Liver (tissue), 5 donors: ENCODE data around the gene FRS3. TPM values are rescaled to one million over a fixed set of nuclear protein-coding genes. Genes with fewer than 3 reads are reported as not detected.

ENCODE experiments used
- polyA plus RNA-seq, 2 donors: library from polyadenylated mRNA; stranded (reverse) in 1 of 2; unstranded in 1 of 2; fragments of 200-250 nt in 1 of 2; fragments of >200 nt in 1 of 2; fragmentation: Nextera tagmentation in 1 of 2; extraction: Ambion mirVana in 1 of 2; gene quantifications; one replicate each; pipeline versions ENCODE4 v1.2.1 to v1.2.3, GENCODE V29; 2013 to 2015
- small RNA-seq: library from RNA; depleted of rRNA; stranded (forward); fragments of <200 nt; gene quantifications from one replicate; pipeline ENCODE3, GENCODE V24; 2014
- total RNA-seq, 2 donors: library from RNA; depleted of rRNA; stranded (reverse); fragments of >200 nt; gene quantifications; one replicate each; pipeline ENCODE4 v1.2.3, GENCODE V29; 2014
- donor health status: healthy.
- donor health status: healthy.
- donor health status: healthy.

FRS3 gene
- total and polyA plus RNA-seq, 4 donors: 0.42 to 1.6 (median 1.3) TPM

Small RNAs within 50 kb of the gene (small RNA-seq; reads per million reads assigned to genes)
- not detected for gene AL365205.2
- not detected for gene AL365205.3

Other genes with a start within 250 kb of the FRS3 start
- 1 to 10 TPM; 3.7 to 4.9 TPM for gene FOXP4, start 233.5 kb downstream of the FRS3 start, total RNA-seq
- 10 to 100 TPM in 1 of 2 donors, 1 to 10 TPM in 1; 2.5 to 16.0 TPM for gene FOXP4, start 233.5 kb downstream of the FRS3 start, polyA plus RNA-seq
- gene MDFI, start 141.4 kb downstream of the FRS3 start, total RNA-seq: 1 to 10 TPM in 1 of 2 donors, under 1 TPM in 1; 0.50 to 2.8 TPM
- under 1 TPM in 1 of 2 donors, not detected in 1; 0.24 TPM for gene MDFI, start 141.4 kb downstream of the FRS3 start, polyA plus RNA-seq
- gene TFEB, start 44.3 kb downstream of the FRS3 start, total RNA-seq: 1 to 10 TPM; 1.1 to 6.2 TPM
- gene TFEB, start 44.3 kb downstream of the FRS3 start, polyA plus RNA-seq: 1 to 10 TPM; 3.0 to 4.6 TPM
- not detected for gene PGC, start 32.5 kb downstream of the FRS3 start, total RNA-seq
- gene PGC, start 32.5 kb downstream of the FRS3 start, polyA plus RNA-seq: under 1 TPM; 0.05 to 0.18 TPM
- gene PRICKLE4, start 882 bp upstream of the FRS3 start, total RNA-seq: 1 to 10 TPM in 1 of 2 donors, under 1 TPM in 1; 0.37 to 1.4 TPM
- under 1 TPM in 1 of 2 donors, not detected in 1; 0.98 TPM for gene PRICKLE4, start 882 bp upstream of the FRS3 start, polyA plus RNA-seq
- gene TOMM6, start 7.8 kb upstream of the FRS3 start, total RNA-seq: 10 to 100 TPM; 48.2 to 50.1 TPM
- gene TOMM6, start 7.8 kb upstream of the FRS3 start, polyA plus RNA-seq: 100 to 1,000 TPM; 122 to 123 TPM
- gene USP49, start 115.5 kb upstream of the FRS3 start, total RNA-seq: 1 to 10 TPM; 1.8 to 3.4 TPM
- gene USP49, start 115.5 kb upstream of the FRS3 start, polyA plus RNA-seq: under 1 TPM; 0.33 to 0.43 TPM
- gene MED20, start 141.2 kb upstream of the FRS3 start, total RNA-seq: 10 to 100 TPM; 10.5 to 11.9 TPM
- 1 to 10 TPM; 3.5 to 6.6 TPM for gene MED20, start 141.2 kb upstream of the FRS3 start, polyA plus RNA-seq
- 10 to 100 TPM in 1 of 2 donors, 1 to 10 TPM in 1; 7.6 to 11.6 TPM for gene BYSL, start 141.6 kb upstream of the FRS3 start, total RNA-seq
- 1 to 10 TPM; 5.4 to 9.6 TPM for gene BYSL, start 141.6 kb upstream of the FRS3 start, polyA plus RNA-seq
- 10 to 100 TPM; 24.8 to 54.3 TPM for gene CCND3, start 161.9 kb upstream of the FRS3 start, total RNA-seq
- gene CCND3, start 161.9 kb upstream of the FRS3 start, polyA plus RNA-seq: 10 to 100 TPM; 11.6 to 21.7 TPM